HG02588 (cell line): ENCODE data around the gene ENOX1.

ENCODE experiments used
- ATAC-seq: cut with Tn5 transposase; IDR thresholded peaks from one replicate; pipeline ENCODE4 v1.9.1; 2021; ENCODE audit warnings: mild to moderate bottlenecking, moderate library complexity; ENCODE audit not compliant: unreplicated experiment

The ENOX1 gene

GRCh38 chr13:43329702-43330101 is 457.1 kb downstream of the ENOX1 start:
- ATAC-seq, result no peak

- no peak for ATAC-seq
Observed at GRCh38 chr13:43328907-43329306, 457.9 kb downstream of the ENOX1 start.

DNA sequence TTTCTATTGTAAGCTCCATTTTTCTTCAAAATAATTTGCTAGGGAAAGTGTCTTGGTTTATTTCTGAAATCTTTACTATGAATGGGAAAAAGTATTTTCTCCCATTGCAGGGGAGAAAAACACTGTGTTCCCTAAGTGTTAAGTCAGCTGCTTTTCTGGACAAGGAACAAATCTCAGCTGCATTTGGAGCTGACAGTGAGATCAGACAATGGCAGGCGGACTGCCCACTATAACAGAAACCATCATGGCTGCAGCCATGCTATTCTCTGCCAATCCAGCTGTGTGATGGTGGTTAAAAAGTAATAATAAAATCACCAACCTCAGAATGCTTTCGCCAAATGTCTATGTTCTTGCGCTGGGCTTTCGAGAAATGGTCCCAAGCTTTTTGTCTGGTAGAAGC is 460.7 kb downstream of the ENOX1 start:
- ATAC-seq, result no peak

- no peak for ATAC-seq
Observed at GRCh38 chr13:43325636-43326035, 461.1 kb downstream of the ENOX1 start.

GRCh38 chr13:43324129-43324528 is 462.6 kb downstream of the ENOX1 start:
- no peak for ATAC-seq

DNA sequence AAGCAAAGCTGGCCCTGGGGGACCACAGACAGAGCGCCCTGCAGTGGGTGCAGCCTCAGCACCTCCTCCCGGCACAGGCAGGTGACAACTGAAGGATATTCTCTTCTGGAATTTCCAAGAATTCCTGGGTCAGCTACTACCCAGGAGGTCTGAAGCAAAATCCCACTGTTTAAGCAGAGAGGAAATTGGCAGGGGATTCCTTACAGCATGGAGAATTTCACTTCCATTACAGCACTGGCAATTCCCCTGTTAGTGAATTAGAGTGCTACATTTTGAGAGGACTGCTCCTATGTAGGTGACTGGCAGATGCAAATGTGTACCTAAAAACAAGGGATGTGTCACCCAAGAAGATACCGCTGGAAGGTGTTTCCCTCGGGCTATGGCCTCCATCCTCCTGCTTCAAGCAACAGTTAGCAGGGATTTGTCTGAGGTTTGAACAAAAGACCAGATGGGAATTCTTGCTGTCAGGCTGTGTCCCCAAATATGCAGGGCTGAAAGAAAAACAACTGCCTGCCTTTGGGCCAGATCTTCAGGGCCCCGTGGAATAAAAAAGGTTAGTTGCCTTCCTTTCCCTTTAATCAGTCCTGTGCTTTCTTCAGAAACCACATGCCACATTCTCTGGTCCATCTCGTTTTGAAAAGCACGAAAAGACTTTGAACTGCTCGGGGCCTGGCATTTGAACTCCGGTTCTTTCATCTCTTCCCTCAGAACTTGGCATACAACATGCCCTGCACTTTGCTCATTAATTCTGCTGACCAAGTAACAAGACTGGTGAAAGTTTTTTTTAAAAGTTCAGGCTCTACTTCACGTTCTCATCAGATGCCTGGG is 466.9 kb downstream of the ENOX1 start:
- no peak for ATAC-seq

- no peak for ATAC-seq
Observed at GRCh38 chr13:43316946-43317353, 469.8 kb downstream of the ENOX1 start.

GRCh38 chr13:43316281-43316680 is 470.5 kb downstream of the ENOX1 start:
- ATAC-seq, result no peak

DNA sequence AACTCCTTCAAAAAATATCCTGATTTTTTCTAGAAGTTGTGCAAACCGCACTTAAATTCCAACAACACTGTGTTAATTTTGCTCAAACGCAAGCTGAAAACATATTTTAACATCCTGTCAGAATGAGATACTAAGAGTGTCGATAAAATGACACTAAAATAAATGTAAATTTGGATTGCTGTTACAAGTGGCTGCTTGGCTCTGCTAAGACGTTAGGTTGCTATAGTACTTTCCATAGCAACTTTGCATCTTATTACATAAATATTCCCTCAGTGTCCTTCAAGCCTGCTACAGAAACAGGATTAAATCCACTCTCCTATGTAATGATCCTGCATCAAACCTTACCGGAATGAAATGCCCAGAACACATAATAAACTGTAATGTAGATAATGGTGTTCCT is 471.2 kb downstream of the ENOX1 start:
- no peak for ATAC-seq

DNA sequence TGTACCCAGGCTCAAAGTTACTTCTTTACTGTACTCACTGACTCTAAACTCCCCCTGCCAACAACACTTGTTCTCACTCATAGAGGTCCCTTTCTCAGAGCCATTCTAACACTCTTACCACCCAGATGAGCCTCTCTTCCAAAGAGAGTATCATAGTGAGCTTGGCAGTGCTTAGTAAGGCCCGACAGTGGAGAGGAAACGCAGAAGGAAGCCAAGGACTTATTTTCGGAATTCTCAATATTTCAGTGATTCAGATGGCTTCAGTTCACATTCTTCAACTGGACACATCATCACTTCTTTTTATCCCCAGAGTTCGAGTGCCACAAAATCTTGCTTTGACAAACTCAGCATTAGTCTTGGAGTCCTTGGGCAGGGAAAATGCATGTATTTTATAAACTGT is 477.5 kb downstream of the ENOX1 start:
- ATAC-seq, result no peak

- ATAC-seq, result peak; percentile 77
Observed at GRCh38 chr13:43307921-43308433, 478.8 kb downstream of the ENOX1 start.

GRCh38 chr13:43307221-43307920 is 479.4 kb downstream of the ENOX1 start:
- ATAC-seq, result no peak

- ATAC-seq, result no peak
Observed at GRCh38 chr13:43306372-43306771, 480.4 kb downstream of the ENOX1 start.

DNA sequence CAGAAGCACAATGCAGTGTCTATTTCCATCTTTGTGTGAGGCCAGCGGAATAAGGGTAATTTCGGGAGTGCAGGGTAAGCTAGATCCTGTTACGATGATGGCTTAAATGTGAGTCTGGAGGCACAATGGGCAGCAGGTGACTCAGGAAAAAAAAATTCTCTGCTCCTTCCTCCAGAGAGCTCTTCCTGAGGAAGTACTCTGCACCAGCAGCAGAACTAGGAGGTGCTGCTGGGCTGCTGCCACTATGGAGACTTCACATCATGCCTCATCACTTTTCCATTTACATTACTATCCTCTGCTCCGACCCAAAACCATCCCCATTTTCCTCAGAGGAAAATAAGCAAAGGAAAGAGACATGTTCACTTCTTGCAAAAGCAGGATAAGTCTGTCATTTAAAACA is 481.4 kb downstream of the ENOX1 start:
- ATAC-seq, result no peak

GRCh38 chr13:43304945-43305344 is 481.8 kb downstream of the ENOX1 start:
- no peak for ATAC-seq

GRCh38 chr13:43304449-43304848 is 482.3 kb downstream of the ENOX1 start:
- no peak for ATAC-seq

DNA sequence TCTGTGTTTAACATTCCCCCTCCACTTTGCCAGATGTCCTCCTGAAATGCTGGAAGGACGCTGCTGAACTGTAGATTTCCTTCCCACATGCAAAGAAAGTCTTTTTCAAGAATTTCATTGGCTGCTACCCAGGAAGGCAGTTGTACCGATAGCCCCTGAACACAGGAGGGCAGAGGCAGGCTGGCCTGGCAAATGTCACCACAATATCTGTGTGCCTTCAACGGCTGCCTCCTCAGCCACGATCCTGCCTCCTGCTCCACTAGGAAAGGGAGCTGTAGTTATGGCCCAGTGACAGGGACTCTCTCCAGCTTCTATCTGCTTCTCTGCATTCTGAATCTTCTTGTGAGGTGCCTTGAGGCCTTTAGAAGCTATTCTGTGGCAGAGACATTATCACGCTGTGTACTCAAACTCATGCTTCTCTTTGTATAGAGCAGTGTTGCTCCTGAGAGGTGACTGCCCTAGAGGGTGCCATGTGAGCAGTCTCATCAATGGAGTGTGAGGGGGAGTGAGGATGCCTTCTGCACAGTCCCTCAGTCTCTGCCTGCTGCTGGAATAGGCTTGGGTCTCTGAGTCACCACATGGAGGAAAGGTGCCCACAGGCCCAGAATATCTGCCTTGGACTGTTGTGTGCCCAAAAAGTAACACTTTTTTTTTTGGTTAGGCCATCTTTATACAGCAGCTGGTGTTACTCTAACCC is 483.6 kb downstream of the ENOX1 start:
- no peak for ATAC-seq

DNA sequence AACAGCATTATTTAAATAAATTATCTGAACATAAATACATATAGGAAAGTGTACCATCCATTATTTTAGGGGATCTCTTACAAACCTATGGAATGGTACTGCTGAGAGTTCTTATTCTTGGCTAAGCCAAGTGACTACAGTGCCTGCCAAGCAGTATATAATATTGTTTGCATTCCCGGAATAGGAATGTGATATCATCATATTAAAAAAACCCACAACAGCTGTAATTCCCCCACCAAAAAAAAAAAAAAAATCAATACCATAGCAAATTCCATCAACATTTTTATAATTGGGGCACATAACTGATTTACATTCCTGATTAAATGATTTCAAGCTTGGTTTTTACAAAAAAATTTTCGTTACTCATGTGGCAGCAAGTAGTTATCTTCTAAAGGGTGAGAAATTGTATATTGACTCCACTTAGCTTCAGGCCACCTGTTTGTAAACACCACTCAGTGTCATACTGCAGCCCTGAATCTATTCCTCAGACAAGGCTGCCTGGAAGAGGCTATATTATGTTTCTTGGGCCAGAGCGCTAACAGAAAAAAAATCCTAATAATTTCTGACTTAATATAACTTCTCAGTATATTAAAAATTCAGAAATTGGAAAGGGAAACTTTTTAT is 485.3 kb downstream of the ENOX1 start:
- ATAC-seq, result no peak

- no peak for ATAC-seq
Observed at GRCh38 chr13:43300865-43301264, 485.9 kb downstream of the ENOX1 start.

DNA sequence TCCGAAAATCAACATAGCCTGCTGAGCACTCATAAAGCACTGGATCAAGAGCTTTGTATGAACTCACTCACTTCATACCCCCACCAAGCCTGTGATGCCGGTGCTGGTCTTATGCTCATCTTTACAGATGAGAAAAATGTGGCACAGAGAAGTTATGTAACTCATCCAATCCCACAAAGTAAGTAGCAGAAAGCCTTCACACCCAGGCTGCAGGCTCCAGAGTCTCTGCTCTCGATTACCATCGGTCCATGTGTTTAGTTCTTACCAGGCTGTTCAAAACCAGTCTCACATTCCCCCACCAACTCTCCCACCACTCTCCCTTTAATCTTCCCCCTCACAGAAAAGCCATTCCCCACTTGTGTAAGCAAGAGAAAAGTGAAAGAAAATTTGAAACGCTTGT is 487.4 kb downstream of the ENOX1 start:
- no peak for ATAC-seq

DNA sequence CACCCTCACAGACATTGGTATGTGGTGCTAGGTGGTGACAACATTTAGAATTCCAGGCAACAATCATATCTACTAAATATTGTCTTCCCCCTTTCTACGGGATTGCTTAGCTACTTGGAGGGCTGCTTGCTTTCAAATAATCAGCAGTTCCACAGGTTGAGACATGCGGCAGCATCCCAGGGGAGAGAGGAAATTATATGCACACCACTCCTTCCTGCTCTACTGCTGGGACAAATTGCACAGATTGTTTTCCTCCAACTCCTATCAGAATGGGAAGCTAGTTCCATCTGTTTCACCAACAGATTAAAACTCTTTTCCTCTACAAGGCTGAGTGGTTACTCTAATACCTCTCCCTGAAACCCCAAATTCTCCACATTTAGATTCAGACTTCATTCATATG is 488.0 kb downstream of the ENOX1 start:
- ATAC-seq, result no peak
